Keratinocyte (primary cell): ENCODE results near the gene PDIA6.

ENCODE experiments used
- EZH2 ChIP-seq: IDR thresholded peaks from one replicate; pipeline ENCODE4 v1.6.1; 2012; ENCODE audit warnings: inconsistent platforms, mild to moderate bottlenecking, low read length, moderate library complexity
- TF ChIP-seq, protein P1 (sequence below), 3 experiments: IDR thresholded peaks in 1 of 3; conservative IDR thresholded peaks in 1 of 3; optimal IDR thresholded peaks in 1 of 3; 2 replicates in 2 of 3; 3 replicates in 1 of 3; pipeline versions ENCODE3 to v1.5.1; 2011; ENCODE audit warnings: low read length in 3 of 3, mild to moderate bottlenecking in 3 of 3, moderate library complexity in 2 of 3, control low read depth in 1 of 3, inconsistent platforms in 1 of 3; ENCODE audit not compliant: insufficient read depth in 2 of 3; ENCODE audit errors: extremely low read depth in 1 of 3

DNA sequence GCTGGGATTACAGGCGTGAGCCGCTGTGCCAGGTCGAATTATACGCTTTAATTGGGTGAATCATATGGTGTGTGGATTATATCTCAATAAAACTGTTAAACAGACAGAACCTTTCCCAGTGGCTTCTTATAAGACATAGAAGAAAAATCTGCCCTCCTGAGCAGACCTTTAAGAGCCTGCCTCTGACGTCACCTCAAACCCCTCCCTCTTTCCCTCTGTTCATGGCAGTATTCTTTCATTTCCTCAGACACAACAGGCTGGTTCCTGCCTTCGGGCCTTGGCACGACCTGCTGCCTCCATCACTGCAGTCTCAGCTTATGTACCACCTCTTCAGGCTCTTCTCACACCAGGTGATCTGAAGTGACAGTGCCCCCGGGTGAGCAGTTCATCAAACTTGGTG lies 14.0 kb upstream of the PDIA6 start:
- TF ChIP-seq, protein P1, sequence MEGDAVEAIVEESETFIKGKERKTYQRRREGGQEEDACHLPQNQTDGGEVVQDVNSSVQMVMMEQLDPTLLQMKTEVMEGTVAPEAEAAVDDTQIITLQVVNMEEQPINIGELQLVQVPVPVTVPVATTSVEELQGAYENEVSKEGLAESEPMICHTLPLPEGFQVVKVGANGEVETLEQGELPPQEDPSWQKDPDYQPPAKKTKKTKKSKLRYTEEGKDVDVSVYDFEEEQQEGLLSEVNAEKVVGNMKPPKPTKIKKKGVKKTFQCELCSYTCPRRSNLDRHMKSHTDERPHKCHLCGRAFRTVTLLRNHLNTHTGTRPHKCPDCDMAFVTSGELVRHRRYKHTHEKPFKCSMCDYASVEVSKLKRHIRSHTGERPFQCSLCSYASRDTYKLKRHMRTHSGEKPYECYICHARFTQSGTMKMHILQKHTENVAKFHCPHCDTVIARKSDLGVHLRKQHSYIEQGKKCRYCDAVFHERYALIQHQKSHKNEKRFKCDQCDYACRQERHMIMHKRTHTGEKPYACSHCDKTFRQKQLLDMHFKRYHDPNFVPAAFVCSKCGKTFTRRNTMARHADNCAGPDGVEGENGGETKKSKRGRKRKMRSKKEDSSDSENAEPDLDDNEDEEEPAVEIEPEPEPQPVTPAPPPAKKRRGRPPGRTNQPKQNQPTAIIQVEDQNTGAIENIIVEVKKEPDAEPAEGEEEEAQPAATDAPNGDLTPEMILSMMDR (optimal IDR thresholded peaks at IDR 0.05 in 1 of 3, IDR thresholded peaks at IDR 0.05 in 1 of 3, conservative IDR thresholded peaks at IDR 0.05 in 1 of 3; ENCODE audit: extremely low read depth in 1 of 3, insufficient read depth in 2 of 3, low read length in 3 of 3): no peak
- no peak for TF ChIP-seq EZH2
